EH (cell line): ENCODE data around the gene NDFIP1.
"Not testable (repeated sequence)": the region's sequence is repeated elsewhere in the genome, so short reads cannot be mapped to it uniquely, and the experiment has no call there.

Experiments
- DNase-seq: peaks from one replicate; pipeline ENCODE4 v3.0.0-alpha.2; 2015; ENCODE audit warnings: low read depth

NDFIP1 gene

GRCh38 chr5:142154449-142154841, 45.9 kb downstream of the NDFIP1 start:
- not testable (repeated sequence) for DNase-seq

GRCh38 chr5:142156839-142157463, 48.4 kb downstream of the NDFIP1 start:
- DNase-seq, result peak; percentile 30

GRCh38 chr5:142159354-142159753, 50.8 kb downstream of the NDFIP1 start:
- DNase-seq, result no peak

GRCh38 chr5:142164315-142164714, 55.7 kb downstream of the NDFIP1 start:
- no peak for DNase-seq

GRCh38 chr5:142166754-142167153, 58.2 kb downstream of the NDFIP1 start:
- DNase-seq, result no peak

GRCh38 chr5:142167458-142167857, 58.9 kb downstream of the NDFIP1 start:
- no peak for DNase-seq

GRCh38 chr5:142168365-142168764, 59.8 kb downstream of the NDFIP1 start:
- no peak for DNase-seq

GRCh38 chr5:142170254-142170953, 61.8 kb downstream of the NDFIP1 start:
- DNase-seq, result no peak

GRCh38 chr5:142171270-142171669, 62.7 kb downstream of the NDFIP1 start:
- DNase-seq, result no peak

GRCh38 chr5:142175039-142175438, 66.5 kb downstream of the NDFIP1 start:
- DNase-seq, result no peak

GRCh38 chr5:142175461-142176142, 67.0 kb downstream of the NDFIP1 start:
- DNase-seq, result no peak

- DNase-seq, result no peak
Measured at GRCh38 chr5:142176255-142176654, 67.7 kb downstream of the NDFIP1 start.

GRCh38 chr5:142178651-142179050, 70.1 kb downstream of the NDFIP1 start:
- DNase-seq, result no peak

GRCh38 chr5:142179776-142180387, 71.3 kb downstream of the NDFIP1 start:
- DNase-seq, result no peak

- no peak for DNase-seq
Measured at GRCh38 chr5:142181096-142181495, 72.5 kb downstream of the NDFIP1 start.

GRCh38 chr5:142181547-142182163, 73.1 kb downstream of the NDFIP1 start:
- no peak for DNase-seq

GRCh38 chr5:142182840-142183239, 74.3 kb downstream of the NDFIP1 start:
- DNase-seq, result no peak

- DNase-seq, result no peak
Measured at GRCh38 chr5:142183561-142183960, 75.0 kb downstream of the NDFIP1 start.

GRCh38 chr5:142184988-142185387, 76.4 kb downstream of the NDFIP1 start:
- DNase-seq, result peak; percentile 44

- DNase-seq, result no peak
Measured at GRCh38 chr5:142186514-142186856, 77.9 kb downstream of the NDFIP1 start.

- DNase-seq, result no peak
Measured at GRCh38 chr5:142186857-142187594, 78.4 kb downstream of the NDFIP1 start.

- not testable (repeated sequence) for DNase-seq
Measured at GRCh38 chr5:142188691-142189090, 80.1 kb downstream of the NDFIP1 start.
